CD4-positive, alpha-beta T cell treated with Interleukin-17A for 1 hour (primary cell): ENCODE results near the gene PTGDR2.

ENCODE experiments used
- DNase-seq: peaks from one replicate; pipeline ENCODE4 v3.0.0-alpha.2; 2020

The PTGDR2 gene

DNA sequence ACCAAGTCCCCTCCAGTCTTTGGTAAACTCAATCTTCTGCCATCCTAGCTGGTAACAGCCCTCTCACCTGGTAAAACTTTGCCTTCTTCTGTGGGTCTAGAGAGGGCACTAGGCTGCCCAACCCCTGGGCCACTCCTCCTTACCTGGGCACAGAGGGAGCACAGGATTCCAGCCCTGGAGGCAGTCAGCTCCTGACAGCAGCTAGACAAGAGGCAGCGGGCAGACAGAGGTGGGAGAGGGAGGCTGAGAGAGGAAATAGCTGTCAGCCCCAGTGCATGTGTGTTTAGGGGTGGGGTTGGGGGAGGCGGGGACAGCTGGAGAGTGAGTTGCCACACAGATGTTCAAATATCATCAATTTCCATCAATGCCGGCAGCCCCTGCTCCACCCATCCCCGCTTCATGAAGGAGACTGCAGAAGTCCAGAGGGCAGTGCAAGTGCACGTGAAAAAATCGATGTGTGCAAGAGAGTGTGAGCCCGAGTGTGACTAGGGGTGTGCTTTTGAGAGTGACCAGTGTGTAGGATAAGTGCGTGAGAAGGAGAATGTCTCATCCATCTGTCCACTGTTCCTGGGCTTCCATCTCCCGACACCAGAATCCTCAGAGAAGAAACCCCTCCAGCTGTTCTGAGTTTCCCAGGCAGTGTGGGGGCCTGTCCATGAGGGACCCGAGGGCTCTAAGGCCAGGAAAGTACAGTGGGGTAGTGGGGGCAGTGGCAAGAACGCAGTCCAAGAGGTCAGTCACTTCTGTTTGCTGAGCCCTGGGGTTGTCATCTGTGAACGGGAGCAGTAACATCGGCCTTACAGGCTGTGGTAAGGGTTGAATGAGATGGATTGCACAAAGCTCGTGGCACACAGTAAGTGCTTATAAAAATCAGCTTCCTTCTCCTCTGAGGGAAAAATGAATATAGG, at the start of gene PTGDR2:
Gene PTGDR2, minus strand, starts transcription at position 225 of the 908 bp plus-strand sequence. CDS start 2,228 bp downstream, outside the sequence.
- DNase-seq: no peak

DNA sequence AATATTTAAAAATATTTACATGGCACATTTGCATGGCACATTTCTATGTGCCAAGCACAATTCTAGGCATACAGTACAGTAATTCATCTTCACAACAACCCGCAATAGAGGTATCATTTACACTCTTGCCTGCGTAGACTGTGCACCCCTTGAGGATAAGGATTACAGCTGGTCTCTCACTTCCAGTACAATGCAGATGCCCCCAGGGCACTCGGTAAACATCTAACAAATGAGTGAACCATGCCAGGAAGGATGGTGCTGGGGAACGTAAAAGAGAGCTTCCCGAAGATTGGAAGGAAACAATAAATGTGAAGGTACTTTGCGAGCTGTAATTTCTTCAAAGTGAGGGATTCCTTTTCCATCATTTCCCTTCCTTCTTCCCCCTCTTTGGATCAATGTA, 49.3 kb upstream of the PTGDR2 start:
- no peak for DNase-seq

- no peak for DNase-seq
Observed at GRCh38 chr11:60902625-60903024, 46.9 kb upstream of the PTGDR2 start.

GRCh38 chr11:60900673-60901404, 45.1 kb upstream of the PTGDR2 start:
- no peak for DNase-seq

DNA sequence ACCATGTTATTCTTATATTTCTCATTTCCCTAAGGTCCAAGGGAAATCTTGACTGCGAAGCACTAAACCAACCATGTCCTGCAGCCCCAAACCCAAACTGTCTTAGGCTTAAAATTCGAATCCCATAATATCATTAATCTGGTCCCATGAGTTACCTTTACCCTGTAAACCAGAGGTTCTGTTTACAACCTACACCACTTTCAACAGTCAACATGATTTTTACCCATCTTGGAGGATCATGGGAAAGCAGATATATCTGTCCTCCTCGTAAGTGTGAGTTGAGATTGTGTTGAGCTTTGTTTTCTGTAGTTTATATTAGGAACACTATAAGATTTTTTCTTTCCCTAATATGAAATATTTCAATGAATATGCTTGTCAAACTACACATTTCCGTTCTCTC, 44.2 kb upstream of the PTGDR2 start:
- DNase-seq: no peak

- DNase-seq: peak; percentile 62
Observed at GRCh38 chr11:60899046-60899936, 43.5 kb upstream of the PTGDR2 start.

DNA sequence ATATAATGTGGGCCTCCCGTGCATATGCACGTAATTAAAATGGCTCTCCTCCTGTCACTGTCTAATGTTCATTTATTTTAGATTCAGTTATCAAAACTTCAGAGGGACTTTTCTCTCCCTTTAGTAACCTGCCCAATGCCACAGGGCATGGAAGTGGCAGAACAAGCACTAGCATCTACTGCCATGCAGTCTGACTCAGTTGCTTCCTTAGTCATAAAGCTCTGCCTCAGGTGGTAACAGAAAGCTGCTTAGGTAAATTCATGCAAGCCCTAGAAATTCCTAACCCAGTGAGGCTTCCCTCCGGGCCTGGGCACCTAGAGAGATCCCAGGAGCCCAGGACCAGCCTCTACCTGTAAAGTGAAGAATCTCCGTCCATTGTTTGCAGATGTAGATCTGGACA, 41.7 kb upstream of the PTGDR2 start:
- DNase-seq: no peak

GRCh38 chr11:60895687-60896086, 39.9 kb upstream of the PTGDR2 start:
- no peak for DNase-seq

DNA sequence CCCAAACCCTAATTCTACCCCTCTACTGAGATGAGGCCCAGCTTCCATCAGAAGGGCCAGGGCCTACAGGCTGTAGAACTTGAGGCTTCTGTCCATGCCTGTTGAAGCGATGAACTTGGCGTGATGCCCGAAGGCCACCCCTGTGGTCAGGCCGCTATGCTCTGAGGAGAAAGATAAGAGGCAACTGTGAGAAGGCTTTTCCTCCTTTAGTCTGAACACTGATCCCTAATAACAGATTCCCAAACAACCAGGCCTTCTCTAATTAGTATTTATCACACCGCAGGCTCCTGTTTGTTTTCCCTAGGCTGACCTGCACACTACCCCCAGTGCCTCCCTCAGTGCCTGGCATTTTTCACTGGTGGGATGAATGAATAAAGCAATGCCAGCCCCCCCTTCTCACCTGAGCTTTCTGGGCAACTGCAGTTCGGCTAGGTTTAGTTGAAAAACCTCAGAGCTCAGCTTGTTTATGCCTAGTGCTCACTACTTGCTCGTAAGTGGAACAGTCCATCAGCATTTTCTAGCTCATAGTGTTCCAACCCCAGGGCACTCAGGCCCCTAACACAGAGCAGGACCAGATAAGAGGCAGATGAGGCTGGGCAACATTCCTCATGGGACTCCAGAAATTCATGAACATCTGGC, 35.5 kb upstream of the PTGDR2 start:
- no peak for DNase-seq

DNA sequence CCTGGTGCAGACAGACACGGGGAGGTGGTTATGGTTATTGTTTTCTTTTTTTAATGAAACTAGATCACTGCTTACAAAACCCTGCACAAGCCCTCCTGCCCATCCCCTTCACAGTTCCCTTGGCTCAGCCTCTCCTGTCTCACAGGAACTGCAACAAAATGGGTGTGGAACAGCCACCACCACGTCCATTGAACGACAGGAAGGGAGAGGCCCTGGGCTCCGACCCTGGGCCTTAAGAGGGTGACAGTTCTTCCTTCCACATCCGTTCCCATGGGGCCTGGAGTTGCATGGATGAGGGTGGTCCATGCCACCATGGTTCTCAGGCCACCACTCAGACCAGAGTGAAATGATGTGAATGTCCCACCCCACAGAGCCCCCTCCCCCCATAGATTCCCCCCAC, 34.9 kb upstream of the PTGDR2 start:
- DNase-seq: no peak

DNA sequence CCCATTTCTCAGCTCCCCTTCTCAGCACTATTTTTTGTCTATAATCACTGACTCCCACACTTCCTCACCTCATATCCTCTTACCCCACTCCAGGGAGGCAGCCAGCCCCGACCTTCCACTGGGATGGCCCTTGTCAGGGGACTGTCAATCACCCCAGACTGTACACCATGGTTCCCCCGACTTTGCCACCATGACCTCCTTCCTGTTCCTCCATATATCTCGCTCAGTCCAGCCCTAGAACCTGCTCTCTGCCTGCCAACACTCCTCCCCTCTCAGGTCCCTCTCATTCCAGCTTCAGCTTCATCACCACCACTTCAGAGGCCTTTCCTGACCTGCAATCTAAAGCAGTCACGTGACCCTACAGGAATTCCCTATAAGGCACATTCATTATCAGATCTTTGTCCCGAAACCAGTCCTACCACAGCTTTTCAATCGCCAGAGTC, 34.1 kb upstream of the PTGDR2 start:
- no peak for DNase-seq

GRCh38 chr11:60887556-60887955, 31.8 kb upstream of the PTGDR2 start:
- peak; percentile 50 for DNase-seq

DNA sequence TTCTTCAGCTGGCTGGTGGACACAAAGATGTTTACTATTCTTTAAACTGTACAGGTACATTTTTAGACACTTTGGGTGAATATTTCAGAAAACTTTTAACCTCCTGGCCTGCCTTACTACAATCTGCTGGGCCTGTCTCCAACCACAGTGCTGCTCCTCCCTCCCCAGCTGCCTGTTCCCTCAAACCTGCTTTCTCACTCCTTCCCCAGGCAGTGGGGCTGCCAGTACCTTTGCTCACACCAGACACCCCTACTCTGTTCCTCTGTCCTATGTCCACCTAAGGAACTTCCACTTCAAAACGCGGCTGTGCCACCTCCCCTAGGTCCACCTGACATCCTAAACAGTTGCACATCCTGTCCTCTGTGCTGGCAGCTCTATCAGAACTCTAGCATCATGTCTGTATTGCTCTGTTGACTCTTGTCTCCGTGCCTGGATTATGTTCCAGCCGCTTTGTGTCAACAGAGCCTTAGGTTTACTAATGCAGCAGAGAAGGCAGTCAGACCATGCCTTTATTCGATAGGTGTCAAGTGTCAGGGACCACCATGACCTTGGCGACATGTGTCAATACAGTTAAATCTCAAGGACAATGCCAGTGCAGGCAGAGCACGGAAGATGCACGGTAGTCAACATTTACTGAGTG, 25.0 kb upstream of the PTGDR2 start:
- no peak for DNase-seq

DNA sequence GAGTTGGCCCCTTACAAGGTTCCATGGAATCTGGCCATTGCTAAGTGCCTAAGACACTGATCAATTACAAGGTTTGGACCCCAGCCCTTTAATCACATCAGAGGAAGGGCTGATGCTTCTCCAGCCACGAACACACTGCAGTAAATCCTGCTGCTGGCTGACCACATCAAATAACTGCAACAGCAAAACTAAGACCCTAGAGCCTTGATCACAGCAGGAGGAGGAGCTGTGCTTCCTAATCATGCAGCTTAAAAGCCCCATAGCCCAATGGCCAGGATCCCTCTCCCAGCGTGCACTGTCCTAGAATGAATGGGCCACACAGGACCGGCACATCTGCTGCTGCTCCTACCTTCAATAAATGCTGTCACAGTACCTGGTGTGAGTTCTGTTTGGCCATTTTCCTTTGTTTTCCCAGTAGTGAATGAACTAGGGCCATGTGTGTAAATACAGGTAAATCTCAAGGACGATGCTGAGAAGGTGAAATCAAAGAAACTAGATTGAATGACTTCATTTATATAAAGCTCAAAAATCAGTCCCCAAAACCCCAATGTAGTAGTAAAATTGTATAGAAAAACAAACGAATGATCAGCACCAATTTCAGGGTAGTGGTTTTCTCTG, 24.3 kb upstream of the PTGDR2 start:
- no peak for DNase-seq

DNA sequence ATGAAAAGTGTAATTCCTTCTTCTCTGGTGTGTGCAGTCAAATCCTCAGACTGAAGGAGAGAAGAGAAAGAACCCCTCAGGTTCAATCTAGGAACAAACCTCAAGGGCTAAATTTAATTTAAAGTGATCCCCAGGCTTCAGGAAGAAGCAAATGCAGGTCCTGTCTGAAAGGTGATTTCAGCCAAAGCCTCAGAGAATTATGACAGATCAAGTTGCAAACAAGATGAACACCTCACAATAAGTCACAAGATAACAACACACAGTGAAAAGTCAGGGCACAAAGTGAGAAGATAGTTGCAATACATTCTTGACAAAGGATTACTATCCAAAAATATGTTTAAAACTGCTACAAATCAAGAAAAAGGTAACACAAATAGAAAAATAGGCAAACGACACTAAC, 23.4 kb upstream of the PTGDR2 start:
- no peak for DNase-seq

DNA sequence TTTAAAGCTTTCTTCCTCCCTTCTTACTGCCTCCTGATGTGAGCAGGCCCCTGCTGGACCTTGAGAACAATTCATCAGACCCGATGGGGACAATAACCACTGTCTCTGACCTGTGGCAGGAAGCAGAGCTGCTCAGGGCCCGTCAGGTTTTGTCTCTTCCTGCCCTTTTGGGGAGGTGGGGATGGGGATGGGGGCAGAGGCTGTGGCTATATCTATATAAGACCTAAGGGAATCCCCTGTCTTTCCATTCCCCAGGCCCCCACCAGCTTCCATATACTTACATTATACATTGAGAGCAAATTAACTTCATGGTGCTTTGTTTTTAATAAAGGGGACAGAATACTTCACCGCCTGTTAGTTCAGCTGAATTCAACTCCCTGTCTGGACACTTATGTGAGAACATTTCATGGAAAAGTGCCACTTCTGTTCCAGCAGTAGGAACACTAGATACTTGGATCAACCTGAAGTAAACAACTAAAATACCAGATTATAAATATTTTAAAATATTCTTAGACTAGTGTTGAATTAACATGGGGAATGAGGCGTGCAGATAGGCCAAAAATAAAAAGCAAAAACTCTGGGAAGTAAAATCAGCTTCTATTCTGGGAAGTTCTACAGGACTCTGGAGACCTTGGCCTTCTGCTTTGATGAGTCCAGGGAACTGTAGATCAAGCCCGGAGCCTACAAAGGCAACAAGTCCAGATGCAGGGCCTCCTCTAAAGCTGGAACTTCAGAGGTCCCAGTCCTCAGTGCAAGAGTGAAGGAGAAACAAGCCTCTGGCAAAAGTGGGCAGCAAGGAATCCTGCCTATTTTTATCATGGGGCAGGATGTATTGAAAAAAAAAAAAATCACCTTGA, 22.7 kb upstream of the PTGDR2 start:
- DNase-seq: no peak

GRCh38 chr11:60876168-60876485, 20.4 kb upstream of the PTGDR2 start:
- no peak for DNase-seq

DNA sequence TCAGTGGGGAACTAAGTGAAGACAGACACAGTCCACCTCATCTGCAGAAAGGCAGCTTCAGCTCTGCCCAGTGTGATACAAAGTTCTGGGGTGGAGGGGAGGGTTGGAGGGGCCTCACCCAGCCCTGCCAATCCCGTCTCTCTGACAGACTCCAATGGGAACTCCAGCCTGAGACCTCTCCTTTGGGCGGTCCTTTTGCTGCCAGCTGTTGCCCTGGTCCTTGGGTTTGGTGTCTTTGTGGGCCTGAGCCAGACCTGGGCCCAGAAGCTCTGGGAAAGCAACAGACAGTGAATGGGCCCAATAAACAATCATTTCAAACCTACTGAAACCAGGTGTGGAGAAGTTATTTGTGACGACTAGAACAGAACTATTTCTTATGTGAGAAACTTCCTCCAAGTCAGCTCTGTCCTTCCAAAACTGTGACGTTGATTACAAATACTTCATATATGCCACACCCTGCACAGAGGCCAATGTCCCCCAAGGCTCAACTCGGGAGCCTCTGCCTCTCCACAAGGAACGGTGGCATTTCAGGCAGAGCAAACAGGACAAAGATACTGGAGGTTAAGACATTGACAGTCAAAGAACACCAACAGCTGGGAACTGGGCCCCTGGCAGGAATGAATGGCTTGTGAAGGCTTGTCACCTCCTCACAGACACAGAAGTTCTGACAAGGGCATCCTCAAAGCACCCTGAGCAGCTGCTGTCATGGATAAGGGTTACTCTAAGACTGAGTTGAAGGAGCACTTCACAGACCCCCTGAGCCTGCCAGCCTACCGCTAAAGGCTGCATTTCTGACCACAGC, 19.8 kb upstream of the PTGDR2 start:
- no peak for DNase-seq

DNA sequence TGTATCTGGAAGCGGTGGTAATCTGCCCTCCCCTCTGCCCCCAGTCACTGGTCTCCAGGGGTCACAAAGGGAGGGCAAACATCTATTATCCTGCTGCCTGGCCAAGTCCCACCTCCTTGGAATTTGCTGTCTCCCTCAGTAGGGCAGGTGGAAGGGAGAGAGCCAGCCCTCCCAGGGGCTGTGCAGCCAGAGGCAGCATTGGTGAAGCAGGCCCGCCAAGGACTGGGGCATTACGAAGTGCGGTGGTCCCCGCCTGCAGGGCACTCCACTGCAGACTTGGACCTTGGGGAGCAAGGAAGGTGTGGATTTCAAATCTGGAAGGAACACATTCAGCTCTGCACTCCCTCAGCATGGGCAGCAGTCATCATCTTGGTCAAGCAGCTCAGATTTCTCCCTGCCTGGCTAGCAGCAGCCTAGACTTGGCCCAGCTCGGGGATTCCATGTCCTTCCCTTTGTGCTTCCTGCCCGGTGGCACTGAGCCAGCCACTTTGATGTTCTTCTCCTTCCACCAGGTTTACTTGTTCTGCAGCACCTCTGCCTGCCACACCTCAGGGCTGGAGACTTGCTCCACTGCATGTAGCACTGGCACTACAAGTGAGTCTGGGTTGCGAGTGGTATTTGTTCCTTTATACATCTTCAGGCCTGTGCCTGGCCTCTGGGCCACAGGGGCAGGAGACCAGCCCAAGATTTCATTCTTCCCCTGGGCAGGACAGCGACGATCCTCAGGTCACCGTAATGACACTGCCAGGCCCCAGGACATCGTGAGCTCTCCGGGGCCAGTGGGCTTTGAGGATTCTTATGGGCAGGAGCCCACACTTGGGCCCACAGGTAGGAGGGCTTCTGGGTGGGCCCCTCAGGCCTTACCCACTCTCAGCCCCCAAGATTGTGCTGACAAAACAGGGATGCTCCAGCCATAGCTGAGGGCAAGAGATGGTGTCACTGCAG, 18.9 kb upstream of the PTGDR2 start:
- no peak for DNase-seq
